NCI-H345 treated with DMSO at 0.1 percent for 48 hours (cell line): Measurements from ENCODE around the gene CFAP91.

Experiments used
- DNase-seq: peaks from one replicate; lab custom pipeline; 2025; ENCODE audit not compliant: unreplicated experiment; lab: John Stamatoyannopoulos, UW

CFAP91 gene

GRCh38 chr3:119702530-119703527, at the start of gene CFAP91:
Gene CFAP91, plus strand, starts transcription at chr3:119703022. Its CDS starts 77 bp downstream, at chr3:119703099.
- peak; percentile 52 for DNase-seq

GRCh38 chr3:119653876-119654275, 48.9 kb upstream of the CFAP91 start:
- DNase-seq = no peak

- no peak for DNase-seq
These were observed 44.7 kb upstream of the CFAP91 start for GRCh38 chr3:119657887-119658702.

- no peak for DNase-seq
These were observed 43.8 kb upstream of the CFAP91 start for GRCh38 chr3:119658994-119659393.

GRCh38 chr3:119659606-119660291, 43.1 kb upstream of the CFAP91 start:
- DNase-seq = no peak

GRCh38 chr3:119660474-119661440, 42.1 kb upstream of the CFAP91 start, which contains the start of gene POPDC2:
Gene POPDC2, minus strand, starts transcription at chr3:119660589. Its CDS starts 166 bp downstream, at chr3:119660423.
- no peak for DNase-seq

- no peak for DNase-seq
These were observed 40.0 kb upstream of the CFAP91 start for GRCh38 chr3:119662604-119663373.

- DNase-seq = no peak
These were observed 38.9 kb upstream of the CFAP91 start for GRCh38 chr3:119663885-119664284.

- no peak for DNase-seq
These were observed 38.5 kb upstream of the CFAP91 start for GRCh38 chr3:119664370-119664769.

- no peak for DNase-seq
These were observed 37.9 kb upstream of the CFAP91 start for GRCh38 chr3:119664850-119665379.

GRCh38 chr3:119665954-119666559, 36.8 kb upstream of the CFAP91 start:
- DNase-seq = no peak

- no peak for DNase-seq
These were observed 32.8 kb upstream of the CFAP91 start for GRCh38 chr3:119669906-119670570.

- DNase-seq = no peak
These were observed 30.0 kb upstream of the CFAP91 start for GRCh38 chr3:119672776-119673175.

- no peak for DNase-seq
These were observed 28.9 kb upstream of the CFAP91 start for GRCh38 chr3:119673875-119674274.

GRCh38 chr3:119675188-119675874, 27.5 kb upstream of the CFAP91 start:
- no peak for DNase-seq

- DNase-seq = no peak
These were observed 26.8 kb upstream of the CFAP91 start for GRCh38 chr3:119676020-119676419.
